Stimulated activated CD8-positive, alpha-beta memory T cell treated with anti-CD3 and anti-CD28 coated beads, Interleukin-15, amount 100 ng/mL, for 48 hours (primary cell): ENCODE data around the gene ASTE1.
"Not testable (repeated sequence)": the region's sequence is repeated elsewhere in the genome, so short reads cannot be mapped to it uniquely, and the experiment has no call there.

Experiments used
- DNase-seq, 2 donors: peaks; one replicate each; pipeline ENCODE4 v3.0.0-alpha.2; 2020; ENCODE audit warnings: low read depth in 2 of 2

Gene ASTE1

DNA sequence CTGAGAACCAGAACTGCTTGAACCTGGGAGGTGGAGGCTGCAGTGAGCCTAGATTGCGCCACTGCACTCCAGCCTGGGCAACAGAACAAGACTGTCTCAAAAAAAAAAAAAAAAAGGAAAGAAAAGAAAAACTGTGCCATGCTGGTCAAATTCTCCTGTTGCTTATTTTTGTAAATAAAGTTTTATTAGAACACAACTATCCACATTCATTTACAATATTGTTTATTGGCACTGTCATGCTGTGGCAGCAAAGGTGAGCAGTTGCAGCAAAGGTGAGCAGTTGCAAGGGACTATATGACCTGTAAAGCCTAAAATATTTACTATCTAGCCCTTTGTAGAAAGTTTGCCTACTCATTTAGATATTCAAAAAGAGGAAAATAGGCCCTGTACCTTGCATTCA, 18.3 kb downstream of the ASTE1 start:
- DNase-seq = no peak

DNA sequence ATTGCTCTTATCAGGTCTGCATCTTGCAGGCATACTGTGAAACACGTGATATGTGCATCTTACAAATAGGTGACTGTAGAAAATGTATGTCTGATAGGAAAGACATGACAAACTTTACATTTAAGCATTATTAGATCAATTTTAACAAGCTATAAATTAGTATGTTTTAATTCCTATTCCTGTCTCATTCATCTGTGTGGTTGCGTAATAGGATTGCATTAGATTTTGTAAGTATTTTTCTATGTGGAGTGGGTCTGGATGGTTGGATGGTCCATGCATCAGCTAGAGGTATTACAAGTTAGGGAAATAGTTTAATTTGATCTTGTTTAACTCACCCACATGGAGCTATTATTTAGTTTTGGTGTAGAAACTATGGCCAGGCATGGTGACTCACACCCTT, 18.8 kb downstream of the ASTE1 start:
- DNase-seq = no peak

DNA sequence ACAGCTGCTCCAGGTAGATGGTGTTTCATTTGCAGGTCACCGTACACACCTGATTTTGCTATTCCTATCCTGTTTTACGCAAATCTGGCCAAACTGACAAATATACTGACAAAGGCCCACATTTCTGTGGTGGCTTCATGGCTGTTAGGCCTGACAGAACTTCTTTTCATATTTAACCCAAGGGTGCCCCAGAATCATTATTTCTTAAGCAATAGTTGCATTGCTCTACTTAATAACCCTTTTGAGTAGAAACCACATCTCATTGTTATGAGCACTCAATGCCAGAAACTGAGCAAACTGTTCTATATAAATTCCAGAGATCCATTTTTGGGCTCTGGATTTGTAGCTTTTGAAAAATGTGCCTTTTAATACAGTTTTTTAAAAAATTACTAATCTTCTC, 19.4 kb downstream of the ASTE1 start:
- DNase-seq = no peak

DNA sequence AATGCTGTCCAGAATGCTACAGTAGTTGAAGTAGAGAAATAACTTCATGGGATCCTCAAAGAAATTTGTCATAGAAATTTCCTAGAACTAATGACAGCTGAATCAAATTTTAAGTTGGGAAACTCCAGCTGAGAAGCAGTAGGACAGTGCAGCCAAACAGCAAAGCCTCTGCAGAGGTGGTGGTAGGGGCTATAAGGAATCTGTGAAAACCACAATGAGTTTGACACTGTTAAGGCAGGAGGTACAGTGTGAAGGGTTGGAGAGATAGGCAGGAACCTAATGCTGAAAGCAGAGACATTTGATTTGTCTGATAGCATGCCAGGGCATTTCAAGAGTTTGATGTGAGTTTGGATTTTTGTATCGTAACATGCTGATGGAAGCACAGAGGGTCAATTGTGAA, 22.0 kb downstream of the ASTE1 start:
- DNase-seq = no peak

DNA sequence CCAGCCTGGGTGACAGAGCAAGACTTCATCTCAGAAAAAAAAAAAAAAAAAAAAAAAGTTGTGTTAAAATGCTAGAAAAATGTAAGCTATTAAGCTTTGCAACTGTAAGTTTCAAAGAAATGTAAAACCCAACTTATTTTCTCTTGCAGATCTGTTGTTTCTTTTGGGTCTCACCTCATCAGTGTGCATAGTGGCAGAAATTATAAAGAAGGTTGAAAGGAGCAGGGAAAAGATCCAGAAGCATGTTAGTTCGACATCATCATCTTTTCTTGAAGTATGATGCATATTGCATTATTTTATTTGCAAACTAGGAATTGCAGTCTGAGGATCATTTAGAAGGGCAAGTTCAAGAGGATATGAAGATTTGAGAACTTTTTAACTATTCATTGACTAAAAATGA, 25.6 kb downstream of the ASTE1 start:
- no peak for DNase-seq

DNA sequence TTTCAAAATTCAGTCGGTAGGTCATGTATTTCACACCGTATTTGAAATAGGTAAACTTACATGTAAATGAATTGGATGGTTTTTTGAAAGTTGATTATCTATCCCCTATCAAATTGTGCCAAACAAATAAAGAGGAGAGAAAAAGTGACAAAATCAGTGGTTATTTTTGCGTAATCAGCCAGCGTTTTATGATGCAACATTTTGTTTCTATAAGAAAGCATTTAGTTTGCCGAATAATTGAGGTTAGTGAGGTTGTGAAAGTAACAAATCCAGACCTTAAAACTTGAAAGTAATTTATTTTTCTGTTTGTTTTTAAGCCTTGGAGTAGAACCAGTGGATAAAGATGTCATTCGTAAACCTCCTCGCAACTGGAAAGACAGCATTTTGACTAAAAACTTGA, 29.3 kb downstream of the ASTE1 start:
- DNase-seq = no peak

DNA sequence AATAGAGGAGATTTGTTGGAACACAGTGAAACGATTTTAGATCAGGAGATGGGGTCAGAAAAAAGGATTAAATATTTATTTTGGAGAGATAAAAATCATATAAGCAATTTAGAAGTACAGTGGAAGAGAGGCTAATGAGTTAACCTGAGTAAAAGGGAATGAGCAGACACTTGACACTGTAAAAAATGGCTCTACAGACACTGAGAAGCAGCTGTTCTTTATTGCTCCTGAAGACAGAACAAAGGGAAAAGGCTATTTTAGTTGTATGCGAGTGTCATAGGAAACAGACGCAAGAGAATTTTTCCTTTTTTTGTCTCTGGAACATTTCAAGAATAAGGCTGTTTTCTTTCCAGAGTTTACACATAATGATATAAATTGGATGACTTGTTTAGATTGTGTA, 34.3 kb downstream of the ASTE1 start:
- no peak for DNase-seq

DNA sequence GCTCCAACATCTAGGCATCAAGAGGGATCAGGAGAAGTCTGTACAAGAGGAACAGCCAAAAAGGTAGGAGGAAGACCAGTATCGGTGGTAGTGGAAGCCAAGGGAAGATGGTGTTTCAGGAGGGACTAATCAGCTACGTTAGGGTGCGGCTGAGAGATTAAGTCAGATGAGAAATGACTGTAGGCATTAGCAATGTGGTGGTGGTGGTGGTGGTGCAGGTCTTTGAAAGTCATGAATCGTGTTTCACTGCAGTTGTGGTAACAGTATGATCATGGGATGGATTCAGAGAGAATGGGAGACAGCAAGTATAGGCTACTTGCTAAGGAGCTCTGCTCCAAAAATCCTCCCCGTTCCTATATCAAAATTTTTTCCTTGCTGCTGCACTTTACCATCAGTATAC, 35.5 kb downstream of the ASTE1 start:
- DNase-seq = peak in 1 of 2 donors; percentile 6

DNA sequence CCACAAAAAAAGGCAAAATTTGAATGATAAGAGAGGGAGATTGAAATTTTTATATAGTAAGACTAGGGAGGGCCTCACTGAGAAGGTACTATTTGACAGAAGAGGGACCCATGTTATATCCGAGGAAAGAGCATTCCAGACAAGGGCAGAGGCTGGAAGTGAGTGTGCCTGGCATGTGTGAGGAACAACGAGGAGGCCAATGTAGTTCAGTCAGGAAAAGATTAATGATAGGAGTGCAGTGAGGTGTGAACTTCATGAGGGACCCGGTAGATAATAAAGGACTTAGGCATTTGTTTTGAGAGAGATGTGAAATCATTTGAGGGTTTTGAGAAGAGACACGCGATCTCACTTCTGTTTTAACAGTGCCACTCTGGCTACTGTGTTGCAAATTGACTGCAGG, 36.3 kb downstream of the ASTE1 start:
- DNase-seq = no peak

DNA sequence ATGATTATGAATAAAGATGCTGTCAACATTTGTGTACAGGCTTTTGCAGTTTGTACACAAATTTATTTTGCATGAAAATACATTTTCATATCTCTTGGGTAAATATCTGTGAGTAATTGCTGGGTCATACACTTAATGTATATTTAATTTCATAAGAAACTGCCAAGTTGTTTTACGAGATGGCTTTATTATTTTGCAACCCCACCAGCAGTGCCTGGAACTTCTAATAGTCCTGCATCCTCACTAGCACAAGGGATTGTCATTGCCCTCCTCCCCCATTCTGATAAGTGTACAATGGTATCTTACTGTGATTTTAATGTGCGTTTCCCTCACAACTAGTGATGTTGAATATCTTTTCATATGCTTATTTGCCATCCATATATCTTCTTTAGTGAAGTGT, 45.2 kb downstream of the ASTE1 start:
- no peak for DNase-seq

DNA sequence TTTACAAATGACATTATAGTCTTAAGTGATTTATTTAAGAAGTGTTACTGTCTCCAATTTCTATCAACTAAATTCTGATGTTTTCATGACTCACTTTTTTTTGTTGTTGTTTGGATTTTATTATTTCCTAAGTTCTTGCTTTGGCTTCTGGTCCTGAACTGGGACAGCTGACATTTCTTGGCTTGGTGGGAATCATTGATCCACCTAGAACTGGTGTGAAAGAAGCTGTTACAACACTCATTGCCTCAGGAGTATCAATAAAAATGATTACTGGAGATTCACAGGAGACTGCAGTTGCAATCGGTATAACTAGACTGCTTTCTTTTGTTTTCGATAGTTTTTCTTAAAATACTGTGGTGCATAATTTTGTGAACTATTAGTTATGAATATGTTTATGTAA, 47.5 kb downstream of the ASTE1 start:
- no peak for DNase-seq

DNA sequence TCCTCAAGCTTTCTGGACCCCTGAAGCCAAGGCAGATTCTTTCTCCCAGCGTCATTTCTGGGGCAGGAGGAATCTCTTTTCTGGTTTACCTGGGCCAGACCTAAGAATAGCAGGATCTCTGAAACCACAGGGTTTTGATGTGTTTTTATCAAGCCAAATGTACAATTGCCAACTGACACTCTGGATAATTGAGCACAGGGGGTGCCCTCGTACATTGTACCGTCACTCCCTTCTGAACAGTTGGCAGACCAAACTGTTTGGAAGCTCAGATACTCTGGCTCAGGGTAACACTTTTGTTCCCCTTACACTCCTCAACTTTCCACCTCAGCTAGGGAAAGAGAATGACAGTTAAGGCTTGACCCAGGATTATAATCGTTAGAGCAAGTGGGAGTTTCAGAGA, 49.9 kb downstream of the ASTE1 start:
- DNase-seq = no peak

DNA sequence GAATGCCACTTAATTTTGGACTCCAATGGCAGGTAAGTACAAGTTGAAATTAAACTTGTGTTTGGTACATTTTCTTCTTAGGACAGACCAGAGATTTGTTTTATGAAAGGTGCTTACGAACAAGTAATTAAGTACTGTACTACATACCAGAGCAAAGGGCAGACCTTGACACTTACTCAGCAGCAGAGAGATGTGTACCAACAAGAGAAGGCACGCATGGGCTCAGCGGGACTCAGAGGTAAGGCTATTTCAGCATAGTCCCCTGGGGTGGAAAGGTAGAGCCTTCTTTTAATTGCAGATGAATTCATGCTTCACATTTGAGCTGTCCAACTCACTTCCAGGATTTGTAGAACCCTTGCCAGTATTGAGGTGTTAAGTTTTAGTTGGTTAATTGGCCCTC, 51.4 kb downstream of the ASTE1 start:
- DNase-seq = no peak

DNA sequence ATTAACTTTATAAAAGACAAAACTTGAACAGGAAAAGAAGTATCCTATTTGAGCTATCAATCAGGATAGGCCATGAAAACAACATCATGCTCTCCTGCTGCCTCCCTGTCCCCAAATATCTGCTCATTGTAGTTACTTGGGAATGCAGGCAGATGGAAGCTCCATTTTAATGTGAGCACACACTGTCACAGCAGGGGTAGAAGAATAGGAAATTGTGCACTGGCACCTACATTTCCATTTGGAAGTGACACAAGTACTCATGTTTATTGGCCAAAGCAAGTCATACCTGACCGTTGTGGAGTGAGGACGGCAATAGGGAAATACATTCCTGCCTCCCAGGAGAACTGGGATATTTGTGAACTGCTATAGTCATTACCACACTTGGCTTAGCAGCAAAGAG, 52.4 kb downstream of the ASTE1 start:
- DNase-seq = no peak

DNA sequence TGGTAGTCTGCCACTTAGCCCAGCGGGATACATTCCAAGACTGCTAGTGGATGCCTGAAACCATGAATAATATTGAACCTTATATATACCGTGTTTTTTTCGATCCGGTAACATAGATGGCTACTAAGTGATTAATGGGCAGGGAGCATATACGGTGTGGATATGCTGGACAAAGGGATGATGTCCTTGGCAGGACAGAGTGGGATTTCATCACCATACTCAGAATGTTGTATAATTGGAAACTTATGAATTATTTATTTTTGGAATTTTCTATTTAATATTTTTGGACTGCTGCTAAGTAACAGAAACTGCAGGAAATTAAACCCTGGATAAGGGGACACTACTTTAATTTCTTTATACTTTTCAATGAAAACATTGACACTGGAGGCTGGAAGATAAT, 53.2 kb downstream of the ASTE1 start:
- no peak for DNase-seq

DNA sequence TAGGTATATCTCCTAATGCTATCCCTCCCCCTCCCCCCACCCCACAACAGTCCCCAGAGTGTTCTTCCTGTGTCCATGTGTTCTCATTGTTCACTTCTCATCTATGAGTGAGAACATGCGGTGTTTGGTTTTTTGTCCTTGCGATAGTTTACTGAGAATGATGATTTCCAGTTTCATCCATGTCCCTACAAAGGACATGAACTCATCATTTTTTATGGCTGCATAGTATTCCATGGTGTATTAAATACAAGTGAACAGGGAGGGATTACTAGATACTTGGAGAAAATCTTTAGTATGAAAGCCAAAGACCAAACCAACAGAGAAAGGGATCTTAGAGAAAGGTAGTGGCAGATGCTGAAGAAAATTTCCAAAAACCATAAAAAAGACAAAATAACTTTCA, 54.0 kb downstream of the ASTE1 start:
- not testable (repeated sequence) for DNase-seq

DNA sequence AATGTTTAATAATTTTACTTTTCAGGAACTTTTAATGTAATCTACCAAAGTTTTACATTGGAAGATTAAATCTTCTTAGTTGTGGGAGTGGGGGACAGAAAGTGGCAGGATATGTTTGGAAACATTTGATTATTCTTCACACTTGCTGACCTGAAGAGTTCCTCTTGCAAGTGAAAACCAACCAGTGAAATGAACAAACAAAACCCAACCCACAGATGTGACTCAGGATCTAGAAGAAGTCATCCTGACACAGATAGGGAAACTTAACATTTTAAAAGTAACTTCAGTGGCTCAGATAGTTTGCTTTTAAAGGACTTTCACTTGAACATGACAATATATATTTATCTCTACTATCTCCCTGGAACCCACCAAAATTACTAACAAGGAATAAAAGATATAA, 55.4 kb downstream of the ASTE1 start:
- DNase-seq = no peak

DNA sequence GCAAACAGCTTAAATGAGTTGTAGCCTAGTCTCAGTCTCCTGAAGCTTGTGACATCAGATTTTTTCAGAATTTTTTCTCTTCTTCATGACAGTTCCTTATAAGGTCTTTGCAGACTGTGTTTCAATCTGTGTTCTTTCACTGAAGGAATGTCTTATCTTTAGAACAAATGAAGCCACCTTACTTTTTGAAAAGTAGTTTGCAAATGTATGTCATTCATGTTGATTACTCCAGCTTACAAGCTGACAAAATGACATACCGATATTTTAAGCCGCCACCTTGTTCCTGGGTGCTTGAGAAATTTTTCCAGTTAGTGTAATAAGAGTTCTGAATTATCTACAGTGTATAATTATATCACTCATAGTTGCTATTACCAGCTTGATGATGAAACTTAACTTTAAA, 57.0 kb downstream of the ASTE1 start:
- no peak for DNase-seq

DNA sequence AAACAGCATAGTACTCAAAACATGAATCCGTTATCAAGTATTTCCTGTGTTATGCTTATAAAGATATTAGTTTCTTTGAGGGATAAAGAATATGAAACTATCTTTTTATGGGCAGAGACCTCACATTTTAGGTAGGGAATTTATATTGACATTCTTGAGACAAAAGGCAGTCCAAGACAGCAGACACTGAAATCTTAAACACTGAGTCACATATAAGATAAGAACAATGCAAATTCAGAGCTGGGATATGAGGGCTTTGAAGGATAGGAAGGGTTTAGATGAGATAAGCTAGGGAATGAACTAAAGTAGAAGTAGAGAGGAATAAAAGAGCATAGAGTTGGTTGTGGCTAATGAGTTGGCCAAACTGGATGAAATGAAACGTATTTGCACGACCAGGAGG, 58.4 kb downstream of the ASTE1 start:
- no peak for DNase-seq

DNA sequence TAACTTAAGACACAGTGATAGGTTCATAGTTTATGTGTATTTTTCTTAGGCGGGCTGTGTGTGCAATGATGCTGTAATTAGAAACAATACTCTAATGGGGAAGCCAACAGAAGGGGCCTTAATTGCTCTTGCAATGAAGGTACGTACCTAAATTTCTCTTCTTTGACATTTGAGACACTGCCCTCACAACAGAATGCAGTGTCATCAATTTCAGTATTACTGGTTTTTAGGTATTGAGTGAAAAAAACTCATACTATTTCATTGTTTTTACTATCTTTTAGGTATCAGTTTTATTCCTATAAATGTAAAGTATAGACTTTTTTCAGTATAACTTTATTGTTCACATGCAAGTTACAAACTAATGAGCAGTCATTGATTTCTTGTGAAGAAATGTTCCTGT, 59.3 kb downstream of the ASTE1 start:
- DNase-seq = no peak

DNA sequence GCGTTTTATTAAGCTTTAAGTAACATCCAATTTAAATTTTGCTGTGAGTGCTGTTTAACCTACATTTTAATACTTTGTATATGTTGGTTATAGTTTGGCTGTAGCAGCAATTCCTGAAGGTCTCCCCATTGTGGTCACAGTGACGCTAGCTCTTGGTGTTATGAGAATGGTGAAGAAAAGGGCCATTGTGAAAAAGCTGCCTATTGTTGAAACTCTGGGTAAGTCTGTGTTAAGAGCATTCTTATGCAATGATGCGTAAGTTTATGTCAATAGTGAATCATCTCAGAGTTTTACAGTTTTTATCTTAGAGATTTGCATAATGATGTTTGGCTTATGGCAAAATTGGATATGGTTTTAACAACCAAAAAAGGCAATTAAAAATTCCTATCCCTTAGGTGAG, 62.7 kb downstream of the ASTE1 start:
- DNase-seq = no peak
